ENCODE data around the gene CEBPG.

Gene CEBPG

DNA sequence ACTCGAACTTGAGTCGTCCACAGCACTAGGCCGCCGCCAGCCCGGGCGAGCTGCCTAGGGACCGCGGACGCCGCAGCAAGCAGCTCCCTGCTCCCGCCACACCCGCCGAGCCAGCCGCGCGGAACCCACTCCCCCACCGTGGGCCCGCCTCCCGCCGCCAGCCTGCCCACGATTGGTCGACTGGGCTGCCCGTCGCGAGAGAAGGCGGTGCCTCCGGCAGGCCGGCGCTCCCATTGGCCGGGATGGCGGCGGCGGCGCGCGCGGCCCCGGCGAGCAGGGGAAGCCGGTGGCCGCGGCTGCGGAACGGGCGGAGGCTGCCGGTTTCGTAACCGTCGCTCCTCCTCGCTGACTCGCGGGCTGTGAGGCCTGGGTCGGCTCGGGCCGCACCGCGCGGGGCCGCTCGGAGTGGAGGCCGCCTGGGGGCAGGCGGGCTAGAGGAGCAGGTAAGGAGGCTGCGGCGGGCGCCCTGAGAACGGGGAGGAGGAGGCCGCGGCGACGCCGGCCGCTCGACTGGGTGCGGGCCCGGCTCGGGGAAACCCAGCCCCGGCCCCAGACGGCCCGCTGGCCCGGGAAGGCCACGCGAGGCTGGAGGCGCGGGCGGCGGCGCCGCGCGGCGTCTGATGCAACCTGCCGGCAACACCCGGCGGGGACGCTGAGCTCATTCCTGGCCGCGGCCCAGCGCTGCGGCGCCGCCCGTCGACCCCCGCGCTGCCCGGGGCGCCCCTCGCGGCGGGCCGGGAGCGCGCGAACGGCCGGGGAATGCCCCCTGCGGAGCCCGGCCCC is at the start of gene CEBPG:
TSS of gene CEBPG (plus strand) at position 257 of the 783 bp plus-strand sequence. CDS start 5,531 bp downstream, outside the sequence.
- peak; percentile 100 for DNase-seq (ENCODE audit: low spot score)

DNA sequence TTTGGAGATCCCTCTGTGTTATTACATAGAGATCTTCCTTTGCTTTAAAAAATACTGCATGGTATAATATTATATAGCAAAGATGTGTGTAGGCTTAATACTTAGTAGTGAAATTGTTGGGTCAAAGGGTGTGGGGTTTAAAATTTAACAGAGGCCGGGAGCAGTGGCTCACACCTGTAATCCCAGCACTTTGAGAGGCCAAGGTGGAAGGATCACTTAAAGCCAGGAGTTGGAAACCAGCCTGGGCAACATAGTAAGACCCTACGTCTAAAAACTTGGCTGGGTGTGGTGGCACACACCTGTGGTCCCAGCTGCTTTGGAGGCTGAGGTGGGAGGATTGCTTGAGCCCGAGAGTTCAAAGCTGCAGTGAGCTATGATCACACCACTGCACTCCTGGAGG is 48.9 kb upstream of the CEBPG start:
- no peak for DNase-seq (ENCODE audit: low spot score)

DNA sequence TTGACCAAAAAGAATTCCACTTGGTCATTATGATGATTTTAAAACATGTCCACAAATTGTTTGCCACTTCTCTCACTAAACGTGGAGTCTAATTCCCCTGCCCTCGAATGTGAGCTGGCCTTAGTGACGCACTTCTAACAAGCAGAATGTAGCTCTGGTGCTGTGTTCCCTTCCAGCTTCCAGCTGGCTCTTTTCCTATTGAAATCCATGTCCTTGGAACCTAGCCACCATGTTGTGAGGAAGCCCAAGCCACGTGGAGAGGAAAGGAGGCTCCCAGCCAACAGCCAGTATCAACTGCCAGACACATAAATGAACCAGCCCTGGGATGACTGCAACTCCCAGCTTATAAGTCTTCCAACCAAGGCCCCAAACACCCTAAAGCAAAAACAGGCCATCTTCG is 47.6 kb upstream of the CEBPG start:
- no peak for DNase-seq (ENCODE audit: low spot score)

DNA sequence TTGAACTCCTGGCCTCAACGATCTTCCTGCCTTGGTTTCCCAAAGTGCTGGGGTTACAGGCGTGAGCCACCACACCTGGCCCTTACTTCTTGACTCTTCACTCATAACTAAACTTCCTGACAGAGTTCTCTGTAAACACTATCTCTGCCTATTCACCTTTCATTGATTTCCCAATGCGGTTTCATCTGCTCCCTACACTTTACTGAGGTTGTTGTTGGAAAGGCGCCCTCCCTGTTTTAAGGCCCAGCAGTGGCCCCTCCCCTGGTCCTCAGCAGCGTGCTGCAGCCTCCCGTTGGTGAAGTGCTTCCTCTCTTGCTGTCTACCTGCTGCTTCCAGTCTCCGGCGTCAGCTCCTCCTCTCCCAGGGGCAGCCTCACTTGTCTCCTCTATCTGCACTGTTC is 44.4 kb upstream of the CEBPG start:
- DNase-seq (ENCODE audit: low spot score) = no peak

DNA sequence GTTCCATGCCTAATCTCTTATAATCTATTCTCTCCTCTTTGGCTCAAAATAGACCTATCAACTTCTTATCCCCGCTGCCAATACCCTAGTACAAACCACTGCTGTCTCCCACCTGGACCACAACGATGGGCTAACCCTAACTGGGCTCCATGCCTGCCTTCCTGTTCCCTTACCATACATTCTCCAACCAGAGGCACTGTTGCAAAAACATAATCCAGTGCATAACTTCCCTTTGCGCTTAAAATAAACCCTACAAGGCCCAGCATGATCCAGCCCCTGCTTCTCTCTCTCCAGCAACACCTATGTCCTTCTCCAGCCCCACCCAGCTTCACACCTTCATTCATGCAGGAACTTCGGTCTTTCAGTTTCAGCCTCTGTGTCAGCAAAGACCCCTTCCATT is 43.8 kb upstream of the CEBPG start:
- DNase-seq (ENCODE audit: low spot score) = no peak

DNA sequence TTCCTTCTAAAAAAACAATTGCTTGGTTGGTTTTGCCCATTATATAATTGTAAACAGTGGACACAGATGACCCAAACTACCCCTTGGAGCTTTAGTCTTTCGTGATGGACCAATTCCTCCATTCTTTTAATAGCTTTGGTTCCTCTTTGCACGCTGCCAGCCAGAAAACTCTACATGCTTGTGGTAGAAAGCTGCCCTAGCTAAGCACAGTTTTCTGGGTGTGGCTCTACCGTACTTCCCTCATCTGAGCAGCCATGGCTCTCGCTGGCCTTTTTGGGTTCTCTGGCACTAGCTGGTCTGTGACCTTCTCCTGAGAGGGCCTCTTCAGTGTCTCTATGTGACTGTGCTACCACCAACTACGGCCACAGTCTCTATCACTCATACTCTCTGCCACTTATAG is 41.3 kb upstream of the CEBPG start:
- no peak for DNase-seq (ENCODE audit: low spot score)

DNA sequence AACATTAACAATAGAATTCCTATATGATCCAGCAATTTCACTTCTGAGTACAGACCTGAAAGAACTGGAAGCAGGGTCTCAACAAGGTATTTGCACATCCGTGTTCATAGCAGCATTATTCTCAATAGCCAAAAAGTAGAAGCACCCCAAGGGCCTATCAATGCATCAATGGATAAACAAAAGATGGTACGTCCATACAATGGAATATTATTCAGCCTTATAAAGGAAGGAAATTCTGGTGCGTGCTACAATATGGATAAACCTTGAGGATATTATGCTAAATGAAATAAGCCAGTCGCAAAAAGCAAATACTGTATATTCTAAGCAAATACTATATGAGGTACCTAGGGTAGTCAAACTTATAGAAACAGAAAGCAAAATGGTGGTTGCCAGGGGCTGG is 40.4 kb upstream of the CEBPG start:
- DNase-seq (ENCODE audit: low spot score) = no peak

DNA sequence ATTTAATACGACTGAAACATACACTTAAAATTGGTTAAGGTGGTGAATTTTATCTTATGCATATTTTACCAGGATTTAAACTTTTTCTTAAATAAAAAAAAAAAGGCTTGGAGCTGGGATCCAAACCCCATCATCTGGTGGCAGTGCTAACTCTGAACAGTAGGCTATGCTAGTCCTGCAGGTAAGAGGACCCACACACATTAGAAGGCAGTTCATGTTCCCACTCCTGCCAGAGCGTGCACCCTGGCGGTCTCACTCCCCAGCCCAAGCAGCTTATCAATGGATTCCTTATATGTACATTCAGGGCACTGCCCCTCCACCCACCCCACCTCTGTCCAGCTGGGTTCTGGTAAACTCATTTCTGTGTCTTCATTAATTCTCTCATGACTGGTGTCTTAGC is 39.9 kb upstream of the CEBPG start:
- DNase-seq (ENCODE audit: low spot score) = no peak

DNA sequence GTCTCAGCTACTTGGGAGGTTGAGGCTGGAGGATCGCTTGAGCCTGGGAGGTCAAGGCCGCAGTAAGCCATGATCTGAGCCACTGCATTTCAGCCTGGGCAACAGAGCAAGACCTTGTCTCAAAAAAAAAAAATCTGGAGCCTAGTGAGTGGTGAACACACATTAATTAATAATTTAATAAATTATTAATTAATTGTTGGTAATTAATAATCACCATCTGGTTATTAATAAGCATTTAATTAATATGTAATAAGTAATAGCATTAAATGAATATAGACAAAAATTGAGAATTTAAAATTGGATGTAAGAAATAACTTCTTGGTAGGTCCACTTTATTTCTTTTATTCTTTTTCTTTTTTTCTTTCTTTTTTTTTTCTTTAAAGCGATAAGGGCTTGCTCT is 39.2 kb upstream of the CEBPG start:
- DNase-seq (ENCODE audit: low spot score) = no peak

DNA sequence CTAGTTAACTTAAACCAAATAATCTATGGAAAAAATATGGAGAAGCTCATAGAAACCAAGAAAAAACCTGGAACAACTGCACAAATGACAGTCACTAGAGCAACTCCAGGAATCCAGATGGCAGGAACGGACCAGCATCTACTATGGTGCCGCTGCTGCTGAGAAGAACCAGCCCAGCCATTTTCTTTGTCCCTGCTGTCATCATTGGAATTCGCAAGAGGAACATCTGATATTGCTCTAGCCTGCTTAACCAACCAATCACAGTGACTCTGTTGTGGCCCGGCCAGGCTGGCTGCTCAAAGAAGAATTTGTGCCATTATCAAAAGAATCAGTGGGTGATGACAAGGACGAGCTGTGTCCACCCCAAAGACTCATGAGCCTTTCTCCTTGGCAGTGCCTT is 38.1 kb upstream of the CEBPG start:
- no peak for DNase-seq (ENCODE audit: low spot score)

DNA sequence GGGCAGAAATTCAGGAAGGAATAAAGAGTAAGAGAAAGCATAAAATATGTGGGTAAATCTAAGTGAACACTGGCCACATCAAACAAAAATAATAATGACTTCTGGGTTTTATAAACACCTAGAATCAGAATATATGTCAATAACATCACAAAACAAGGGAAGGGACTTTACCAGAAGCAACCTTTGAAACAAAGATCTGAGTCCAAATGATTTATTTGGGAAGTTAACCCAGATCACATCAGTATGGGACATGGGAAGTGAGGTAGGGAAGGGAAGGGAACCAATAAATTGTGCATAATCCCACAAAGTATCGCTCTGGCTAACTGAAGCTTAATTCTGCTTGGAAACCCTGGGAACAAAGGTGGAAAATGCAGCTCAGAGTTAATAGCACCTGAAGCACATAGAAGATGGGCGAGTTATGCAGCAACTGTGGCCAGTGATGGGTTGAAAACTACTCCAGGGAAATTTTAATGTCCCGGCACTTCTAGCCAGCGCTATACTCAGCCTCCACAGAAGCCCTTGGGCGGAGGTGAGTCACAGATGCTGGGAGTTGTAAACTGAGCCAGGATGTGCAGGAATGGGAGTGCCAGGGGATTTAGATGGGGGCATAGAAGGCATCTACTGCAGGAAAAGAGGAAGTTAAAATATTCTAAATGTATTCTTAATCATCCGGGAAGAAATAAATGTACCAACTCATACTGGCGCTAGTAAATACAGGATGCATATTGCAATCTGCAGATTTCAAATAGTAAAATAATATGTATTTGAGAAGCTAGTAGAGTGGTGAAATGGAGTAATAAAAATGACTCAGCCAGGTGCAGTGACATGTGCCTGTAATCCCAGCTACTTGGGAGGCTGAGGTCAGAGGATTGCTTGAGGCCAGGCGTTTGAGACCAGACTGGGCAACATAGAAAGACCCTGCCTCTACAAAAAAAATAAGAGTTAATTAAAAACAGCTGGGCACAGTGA is 34.2 kb upstream of the CEBPG start:
- DNase-seq (ENCODE audit: low spot score) = no peak

DNA sequence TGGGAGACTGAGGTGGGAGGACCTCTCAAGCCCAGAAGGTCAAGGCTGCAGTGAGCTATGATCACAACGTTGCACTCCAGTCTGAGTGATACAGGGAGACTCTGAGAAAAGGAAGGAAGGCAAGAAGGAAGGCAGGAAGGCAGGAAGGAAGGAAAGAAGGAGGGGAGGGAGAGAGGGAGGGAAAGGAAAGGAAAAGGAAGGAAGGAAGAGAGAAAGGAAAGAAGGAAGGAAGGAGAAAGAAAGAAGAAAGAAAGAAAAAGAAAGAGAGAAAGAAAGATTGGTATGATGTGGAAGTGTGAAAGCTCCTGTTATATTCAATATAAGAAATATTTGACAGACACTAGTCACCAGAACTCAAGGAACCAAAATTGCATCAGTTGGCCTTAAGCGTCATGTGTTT is 32.5 kb upstream of the CEBPG start:
- DNase-seq (ENCODE audit: low spot score) = no peak

DNA sequence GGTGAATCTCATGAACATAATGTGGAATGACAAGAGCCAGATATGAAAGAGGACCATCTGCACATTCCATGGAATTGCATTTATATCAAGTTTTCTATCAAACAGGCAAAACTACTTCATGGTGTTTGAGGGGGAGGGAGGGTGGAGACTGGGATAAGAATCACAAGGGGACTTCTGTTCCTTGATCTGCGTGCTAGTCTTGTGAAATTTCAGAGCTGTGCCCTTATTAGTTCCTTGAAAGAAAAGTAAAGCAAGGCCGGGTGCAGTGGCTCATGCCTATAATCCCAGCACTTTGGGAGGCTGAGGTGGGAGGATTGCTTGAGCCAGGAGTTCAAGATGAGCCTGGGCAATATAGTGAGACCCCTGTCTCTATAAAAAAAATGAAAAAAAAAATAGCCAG is 30.2 kb upstream of the CEBPG start:
- no peak for DNase-seq (ENCODE audit: low spot score)

DNA sequence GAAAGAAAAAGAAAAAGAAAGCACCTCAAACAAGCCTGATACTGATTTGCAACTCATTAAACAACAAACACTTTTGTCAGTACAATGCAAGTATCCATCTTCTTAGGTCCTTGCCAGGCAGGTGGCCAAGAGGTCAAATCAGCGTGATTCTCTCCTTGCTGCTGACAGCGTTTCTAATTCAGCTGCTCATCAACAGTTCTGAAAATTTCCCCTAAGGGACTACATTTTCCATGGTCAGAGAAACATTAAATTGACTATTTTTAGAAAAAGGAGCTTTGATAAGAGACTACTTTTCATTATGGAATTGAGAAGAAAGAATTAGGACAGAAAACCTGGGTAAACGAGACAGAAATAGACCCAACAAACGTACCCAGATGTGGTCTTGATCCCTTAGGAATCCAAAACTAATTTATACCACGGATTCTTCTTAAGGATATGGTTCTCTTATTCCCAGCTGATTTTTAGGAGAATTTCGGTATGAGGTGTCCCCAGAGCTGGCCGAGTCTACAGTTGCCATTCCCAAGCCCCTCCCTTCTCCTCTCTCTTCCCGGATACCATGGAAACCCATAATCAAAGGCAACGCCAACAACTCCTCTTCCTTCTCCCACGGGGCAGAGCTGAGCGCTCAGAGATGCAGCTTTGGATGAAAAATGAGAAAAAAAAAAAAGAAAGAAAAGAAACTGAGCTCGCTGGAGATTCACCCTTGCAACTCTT is 29.5 kb upstream of the CEBPG start:
- peak; percentile 43 for DNase-seq (ENCODE audit: low spot score)

DNA sequence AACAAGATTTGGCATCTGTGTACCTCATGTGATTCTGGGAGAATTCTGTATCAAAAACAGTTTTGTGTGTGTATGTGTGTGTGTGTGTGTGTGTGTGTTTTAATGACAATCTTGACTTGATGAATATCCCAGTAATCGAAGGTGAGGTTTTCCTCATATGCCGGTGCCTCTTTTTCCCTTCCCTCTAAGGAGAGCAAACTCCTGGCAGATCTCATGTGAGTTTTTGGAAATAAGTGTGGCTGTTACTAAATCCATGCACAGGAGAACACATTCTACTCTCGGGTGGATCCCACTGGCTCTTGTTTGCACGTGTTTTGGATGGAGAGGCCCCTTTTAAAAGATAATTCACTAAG is 29.0 kb upstream of the CEBPG start:
- DNase-seq (ENCODE audit: low spot score) = no peak

DNA sequence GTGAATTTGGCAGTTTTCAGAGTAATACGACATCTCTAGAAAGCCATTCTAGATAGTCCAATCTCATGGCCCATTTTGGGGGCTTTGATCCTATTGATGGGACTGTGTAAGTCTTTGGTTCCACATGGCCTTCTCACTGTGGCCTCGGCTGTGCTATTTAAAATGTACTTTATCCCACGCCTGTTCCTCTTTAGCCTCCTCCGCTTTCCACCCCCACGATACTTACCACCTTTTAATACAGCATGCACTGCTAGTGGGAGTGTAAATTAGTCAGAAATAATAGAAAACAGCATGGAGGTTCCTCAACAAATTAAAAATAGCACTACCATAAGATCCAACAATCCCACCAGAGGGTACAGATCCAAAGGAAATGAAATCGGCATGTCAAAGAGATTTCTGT is 28.3 kb upstream of the CEBPG start:
- no peak for DNase-seq (ENCODE audit: low spot score)

DNA sequence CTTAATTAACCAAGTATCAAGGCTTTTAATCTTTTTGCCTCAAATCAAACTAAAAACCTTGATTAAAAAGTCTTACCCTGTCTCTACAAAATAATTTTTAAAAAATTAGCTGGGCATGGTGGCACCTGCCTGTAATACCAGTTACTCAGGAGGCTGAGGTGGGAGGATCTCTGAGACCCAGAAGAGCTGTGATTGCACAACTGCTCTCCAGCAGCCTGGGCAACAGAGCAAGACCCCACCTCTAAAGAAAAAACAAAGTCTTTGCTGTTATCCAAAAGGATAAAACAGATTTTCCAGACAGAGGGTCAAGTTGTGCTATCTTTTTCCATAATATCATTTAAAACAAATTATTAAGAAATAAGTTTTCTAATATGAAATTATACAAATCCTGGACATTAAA is 26.8 kb upstream of the CEBPG start:
- no peak for DNase-seq (ENCODE audit: low spot score)

DNA sequence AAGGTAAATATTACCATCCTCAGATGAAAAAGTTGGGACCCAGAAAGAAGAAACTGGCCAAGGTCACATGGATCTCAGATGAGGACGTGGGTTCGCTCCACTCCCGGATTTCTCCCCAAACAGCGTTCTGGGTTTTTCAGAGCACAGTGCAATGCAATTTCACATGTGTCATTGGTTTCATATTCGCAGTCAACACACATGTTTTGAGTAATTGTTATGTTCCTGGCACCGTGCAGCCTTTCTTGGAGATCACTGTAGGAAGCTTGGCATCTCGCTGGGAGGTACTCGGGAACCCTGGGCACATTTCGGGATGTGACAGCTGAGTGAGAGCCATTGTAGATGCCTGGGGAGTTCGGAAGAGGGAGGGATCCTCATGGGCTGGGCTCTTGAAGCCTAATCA is 26.2 kb upstream of the CEBPG start:
- DNase-seq (ENCODE audit: low spot score) = no peak

DNA sequence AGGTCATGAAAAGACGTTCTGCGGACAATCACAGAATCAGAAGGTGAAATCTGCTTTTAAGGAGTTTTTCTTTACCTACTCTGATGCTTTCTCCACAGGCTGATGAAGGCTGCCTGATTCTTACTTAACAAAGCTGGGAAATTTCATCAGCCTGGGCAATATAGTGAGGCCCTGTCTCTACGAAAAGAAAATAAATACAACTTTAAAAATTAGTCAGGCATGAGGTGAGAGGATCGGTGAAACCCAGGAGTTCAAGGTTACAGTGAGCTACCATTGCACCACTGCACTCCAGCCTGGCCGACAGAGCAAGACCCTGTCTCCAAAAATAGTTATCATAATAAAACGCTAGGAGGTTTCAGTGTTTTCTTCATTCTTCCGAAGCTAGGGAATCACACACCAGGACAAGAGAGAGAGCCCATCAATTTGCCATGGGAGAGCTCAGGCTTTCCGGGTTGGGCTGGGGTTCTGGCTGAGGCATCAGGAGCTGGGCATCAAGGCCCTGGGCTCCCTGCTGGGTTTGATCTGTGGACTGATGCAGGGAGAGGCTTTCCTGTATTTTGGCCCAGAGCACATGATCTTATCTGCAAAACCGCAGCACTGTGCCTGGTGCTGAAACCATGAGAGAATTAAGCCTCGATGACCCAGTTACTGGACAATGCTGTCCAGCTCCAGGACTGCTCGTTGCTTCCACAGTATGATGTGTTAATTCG is 25.1 kb upstream of the CEBPG start:
- no peak for DNase-seq (ENCODE audit: low spot score)

DNA sequence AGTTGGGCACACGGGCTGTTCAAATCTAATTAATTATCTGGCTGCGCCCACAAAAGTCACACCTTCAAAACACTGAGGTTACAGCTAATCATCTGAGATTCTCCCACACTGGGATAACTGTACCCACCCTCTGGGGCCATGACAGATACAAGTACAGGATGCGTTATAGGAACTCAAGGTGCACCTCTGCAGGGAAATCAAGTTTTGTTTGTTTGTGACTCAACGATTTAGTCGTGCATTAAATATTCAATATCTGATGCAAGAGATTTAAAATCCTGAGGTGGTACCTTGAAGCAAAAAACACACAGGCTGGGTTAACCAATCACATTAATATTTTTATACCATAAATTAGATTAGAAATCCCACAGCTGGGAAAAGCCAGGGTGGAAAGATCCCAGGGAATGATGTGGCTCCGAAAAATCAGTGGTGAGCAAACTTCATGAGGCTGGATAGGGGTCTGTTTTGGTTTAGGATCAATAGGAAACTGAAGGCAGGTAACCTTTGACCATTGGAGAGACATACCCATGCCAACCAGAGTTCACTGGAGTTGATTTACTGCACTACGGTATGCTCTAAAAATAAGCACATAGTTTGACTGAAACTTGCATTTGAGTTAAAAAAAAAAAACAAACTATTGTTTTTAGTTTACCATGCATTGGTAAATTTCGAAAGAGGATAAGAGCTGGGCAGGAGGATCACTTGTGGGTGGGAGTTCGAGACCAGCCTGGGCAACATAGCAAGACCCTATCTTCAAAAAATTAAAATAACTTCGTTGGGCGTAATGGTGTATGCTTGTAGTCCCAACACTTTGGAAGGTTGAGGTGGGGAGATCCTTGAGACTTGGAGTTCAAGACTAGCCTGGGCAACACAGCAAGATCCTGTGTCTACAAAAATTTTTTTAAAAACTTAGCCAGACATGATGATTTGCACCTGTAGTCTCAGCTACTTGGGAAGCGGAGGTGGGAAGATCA is 23.9 kb upstream of the CEBPG start:
- no peak for DNase-seq (ENCODE audit: low spot score)
